Neural cell (in vitro differentiated cells): ENCODE measurements around the gene TSPAN9. TPM values are rescaled to one million over a fixed set of nuclear protein-coding genes. Genes with fewer than 3 reads are reported as not detected.

Experiments
- H2AFZ ChIP-seq: fragments of 200-600, 300-800 bp; sonication (generic), shearing (Covaris generic); 2 replicates; pipeline ENCODE4 v1.6.0; 2014; ENCODE audit warnings: low read depth, mild to moderate bottlenecking, antibody characterized with exemption, low read length, moderate library complexity
- H3F3A ChIP-seq: fragments of 200-600 bp; shearing (Covaris generic); 2 replicates; pipeline ENCODE4 v1.6.1; 2016; ENCODE audit warnings: mild to moderate bottlenecking, moderate library complexity, mixed read lengths, antibody characterized with exemption, low read length; ENCODE audit not compliant: insufficient read depth, poor library complexity, severe bottlenecking
- H3K27ac ChIP-seq: fragments of 200-600, 300-800 bp; sonication (generic), shearing (Covaris generic); 2 replicates; pipeline ENCODE4 v1.5.1; 2014; ENCODE audit warnings: mild to moderate bottlenecking, low read length, moderate library complexity
- H3K27me3 ChIP-seq: fragments of 300-800, 200-600 bp; sonication (generic), shearing (Covaris generic); 2 replicates; pipeline ENCODE4 v1.6.0; 2014; ENCODE audit warnings: mild to moderate bottlenecking, low read depth, low read length, moderate library complexity; ENCODE audit not compliant: insufficient read depth
- H3K36me3 ChIP-seq: fragments of 300-800, 200-600 bp; sonication (generic), shearing (Covaris generic); 2 replicates; pipeline ENCODE4 v1.5.1; 2014; ENCODE audit warnings: mild to moderate bottlenecking, antibody characterized with exemption, low read length, moderate library complexity; ENCODE audit not compliant: insufficient read depth
- H3K4me2 ChIP-seq: fragments of 300-800, 200-600 bp; sonication (generic), shearing (Covaris generic); 2 replicates; pipeline ENCODE4 v1.6.0; 2014; ENCODE audit warnings: mild to moderate bottlenecking, low read length
- H3K4me3 ChIP-seq: fragments of 300-800, 200-600 bp; sonication (generic), shearing (Covaris generic); 2 replicates; pipeline ENCODE4 v1.5.1; 2014; ENCODE audit warnings: mild to moderate bottlenecking, low read length, moderate library complexity
- H3K79me2 ChIP-seq: fragments of 200-600 bp; shearing (Covaris generic); replicated peaks from 2 replicates; pipeline ENCODE4 v1.6.0; 2014; ENCODE audit warnings: mild to moderate bottlenecking, low read length, moderate library complexity; ENCODE audit not compliant: insufficient read depth
- H3K9ac ChIP-seq: fragments of 300-800, 200-600 bp; sonication (generic), shearing (Covaris generic); 2 replicates; pipeline ENCODE4 v1.6.1; 2016; ENCODE audit warnings: mild to moderate bottlenecking, low read length, mixed read lengths
- H3K9me2 ChIP-seq: fragments of 200-600 bp; shearing (Covaris generic); 2 replicates; pipeline ENCODE4 v1.6.1; 2016; ENCODE audit warnings: mild to moderate bottlenecking, low read length, mixed read lengths; ENCODE audit not compliant: insufficient read depth
- H3K9me3 ChIP-seq: fragments of 200-600, 300-800 bp; sonication (generic), shearing (Covaris generic); 2 replicates; pipeline ENCODE4 v1.6.1; 2016; ENCODE audit warnings: mild to moderate bottlenecking, mixed run types, low read length, moderate library complexity, mixed read lengths
- H4K20me1 ChIP-seq: fragments of 200-600 bp; shearing (Covaris generic); 2 replicates; pipeline ENCODE4 v1.6.1; 2016; ENCODE audit warnings: mild to moderate bottlenecking, mixed run types; ENCODE audit not compliant: insufficient read depth
- CTCF ChIP-seq: fragments of 450-650 bp; IDR thresholded peaks from 2 replicates; pipeline ENCODE4 v1.5.1; 2014; ENCODE audit warnings: antibody characterized with exemption, mild to moderate bottlenecking, moderate library complexity; ENCODE audit not compliant: poor library complexity, severe bottlenecking
- EP300 ChIP-seq: fragments of 450-650 bp; conservative IDR thresholded peaks from 2 replicates; pipeline ENCODE4 v1.6.1; 2014; ENCODE audit warnings: antibody characterized with exemption, mild to moderate bottlenecking, moderate library complexity; ENCODE audit not compliant: poor library complexity, severe bottlenecking
- EZH2 ChIP-seq: fragments of 200-600, 300-800 bp; shearing (Covaris generic), sonication (generic); IDR thresholded peaks from 2 replicates; pipeline ENCODE4 v1.6.1; 2014; ENCODE audit warnings: antibody characterized with exemption, low read length, borderline replicate concordance, mild to moderate bottlenecking; ENCODE audit not compliant: insufficient read depth, poor library complexity, severe bottlenecking
- MXI1 ChIP-seq: fragments of 450-650 bp; conservative IDR thresholded peaks from 2 replicates; pipeline ENCODE4 v1.6.1; 2014; ENCODE audit warnings: antibody characterized with exemption, mild to moderate bottlenecking; ENCODE audit not compliant: poor library complexity, severe bottlenecking
- POLR2AphosphoS5 ChIP-seq: IDR thresholded peaks from 2 replicates; pipeline ENCODE4 v1.6.1; 2012
- RAD21 ChIP-seq: fragments of 450-650 bp; conservative IDR thresholded peaks from 2 replicates; pipeline ENCODE4 v1.6.1; 2014; ENCODE audit warnings: antibody characterized with exemption, mild to moderate bottlenecking, moderate library complexity
- REST ChIP-seq: IDR thresholded peaks from 2 replicates; pipeline ENCODE4 v1.6.1; 2012; ENCODE audit warnings: borderline replicate concordance
- SMC3 ChIP-seq: fragments of 450-650 bp; conservative IDR thresholded peaks from 2 replicates; pipeline ENCODE4 v1.6.1; 2014; ENCODE audit warnings: antibody characterized with exemption, mild to moderate bottlenecking, moderate library complexity; ENCODE audit not compliant: poor library complexity
- TAF1 ChIP-seq: IDR thresholded peaks from 2 replicates; pipeline ENCODE4 v1.6.1; 2012; ENCODE audit warnings: low read depth
- polyA plus RNA-seq: library from polyadenylated mRNA; depleted of rRNA; stranded (reverse); fragments of >200 nt; gene quantifications from 2 replicates; pipeline ENCODE4 v1.2.3, GENCODE V29; 2014

TSPAN9 gene
- polyA plus RNA-seq, 1 donor from 2014 or later, result 11.9 TPM

GRCh38 chr12:3184485-3184884 lies 107.3 kb downstream of the TSPAN9 start:
- Histone ChIP-seq H3K27me3 (no peaks in the 10 kb centered on the region), H2AFZ (no peak overlapping the region), H3K4me2 (no peak overlapping the region), H3K9ac (no peak overlapping the region), H4K20me1 (no peaks in the 10 kb centered on the region), H3K9me3 (no peaks in the 10 kb centered on the region), H3K36me3 (no peaks in the 10 kb centered on the region), H3K27ac (no peak overlapping the region), H3K9me2 (no peaks in the 10 kb centered on the region), H3K4me3 (no peak overlapping the region), H3F3A (no peaks in the 10 kb centered on the region), H3K79me2 (no peaks in the 10 kb centered on the region)
- no peak for TF ChIP-seq EP300
- no peak for TF ChIP-seq POLR2AphosphoS5
- no peak for TF ChIP-seq SMC3
- no peak for TF ChIP-seq EZH2
- TF ChIP-seq RAD21, result no peak
- TF ChIP-seq REST, result no peak
- TF ChIP-seq CTCF, result no peak
- no peak for TF ChIP-seq MXI1
- no peak for TF ChIP-seq TAF1

- no peaks in the 10 kb centered on the region for H3K79me2 ChIP-seq
- H2AFZ ChIP-seq, result no peak overlapping the region
- no peak overlapping the region for H3K27ac ChIP-seq
- H3F3A ChIP-seq, result no peaks in the 10 kb centered on the region
- no peaks in the 10 kb centered on the region for H3K9me2 ChIP-seq
- H3K9me3 ChIP-seq, result no peaks in the 10 kb centered on the region
- H3K9ac ChIP-seq, result no peak overlapping the region
- no peak for TF ChIP-seq POLR2AphosphoS5
- no peak for TF ChIP-seq EZH2
- no peak for TF ChIP-seq EP300
- no peak for TF ChIP-seq REST
- no peak for TF ChIP-seq TAF1
- TF ChIP-seq MXI1, result no peak
- TF ChIP-seq CTCF, result no peak
- no peaks in the 10 kb centered on the region for H4K20me1 ChIP-seq
- H3K4me2 ChIP-seq, result no peak overlapping the region
- no peak overlapping the region for H3K4me3 ChIP-seq
- H3K36me3 ChIP-seq, result no peaks in the 10 kb centered on the region
- no peaks in the 10 kb centered on the region for H3K27me3 ChIP-seq
Measured at GRCh38 chr12:3185260-3185870, 108.2 kb downstream of the TSPAN9 start.
